Femur (tissue), 1 donor: ENCODE data around the gene SND1.

Experiments used
- DNase-seq: peaks from one replicate; pipeline ENCODE4 v3.0.0-alpha.2; 2017

Gene SND1

DNA sequence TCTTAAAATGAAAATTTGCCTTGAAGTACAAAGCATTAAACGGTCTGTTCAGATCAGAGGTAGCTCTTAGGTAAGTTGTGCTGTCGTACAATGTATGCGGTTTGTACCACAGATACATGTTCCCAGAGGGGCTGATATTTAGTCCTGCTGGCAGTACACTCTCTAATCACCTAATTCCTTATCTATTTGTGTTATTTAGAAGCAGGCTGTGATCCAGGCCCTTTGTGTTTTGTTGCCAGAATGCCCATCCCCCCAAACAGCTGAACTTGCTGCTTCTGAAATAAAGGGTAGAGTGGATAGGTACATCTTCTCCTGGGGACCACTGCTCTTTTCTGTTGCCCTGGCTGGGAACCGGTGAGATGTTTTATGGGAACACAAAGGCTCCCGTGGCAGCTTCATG lies 84.5 kb downstream of the SND1 start:
- DNase-seq: no peak

DNA sequence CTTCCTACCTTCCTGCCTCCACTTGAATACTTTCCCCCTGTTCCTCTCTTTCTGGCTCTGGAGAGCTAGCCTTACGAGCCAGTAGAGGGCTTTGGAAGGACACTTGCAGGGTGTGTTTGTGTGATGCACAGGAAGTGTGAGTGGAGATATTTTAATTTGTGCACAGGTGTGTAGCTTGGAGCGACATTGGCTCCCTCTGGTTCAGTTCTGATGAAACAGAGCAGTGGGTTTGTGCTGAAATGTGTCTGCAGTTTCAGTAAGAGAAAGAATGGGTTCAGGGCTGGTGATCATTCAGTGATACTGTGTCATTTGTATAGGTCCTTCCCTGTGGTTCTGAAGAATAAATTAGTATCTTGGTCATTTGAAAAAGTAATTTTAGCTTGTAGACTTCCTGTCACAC lies 86.9 kb downstream of the SND1 start:
- DNase-seq: no peak

DNA sequence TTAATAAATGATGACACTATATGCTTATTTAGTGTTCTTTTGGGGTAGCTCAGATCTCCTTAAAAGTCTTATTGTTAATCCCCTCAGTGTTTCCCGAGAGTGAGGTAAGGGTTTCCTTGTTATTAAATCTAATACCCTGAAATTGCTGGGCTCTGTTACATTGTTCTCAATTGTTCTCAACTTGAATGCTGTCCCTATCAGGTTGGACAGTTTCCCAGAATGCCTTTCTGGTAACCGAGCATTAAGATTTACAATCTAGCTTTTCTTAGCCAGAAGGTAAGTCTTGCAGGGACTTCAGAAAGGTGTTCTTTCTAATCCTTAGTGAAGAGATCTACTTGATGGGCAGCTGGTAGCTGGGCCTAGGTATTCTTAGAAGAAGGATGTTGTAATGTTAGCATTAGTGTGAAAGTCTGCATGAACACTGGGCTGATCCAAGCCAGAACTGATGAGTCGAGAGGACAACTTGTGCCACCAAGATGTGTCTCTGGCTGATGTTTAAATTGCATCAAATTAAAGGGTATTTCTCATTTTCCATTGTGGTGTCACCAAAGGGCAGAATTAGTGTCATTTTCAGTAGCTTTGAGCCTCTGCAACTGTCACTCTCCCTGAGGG lies 89.9 kb downstream of the SND1 start:
- DNase-seq: no peak

DNA sequence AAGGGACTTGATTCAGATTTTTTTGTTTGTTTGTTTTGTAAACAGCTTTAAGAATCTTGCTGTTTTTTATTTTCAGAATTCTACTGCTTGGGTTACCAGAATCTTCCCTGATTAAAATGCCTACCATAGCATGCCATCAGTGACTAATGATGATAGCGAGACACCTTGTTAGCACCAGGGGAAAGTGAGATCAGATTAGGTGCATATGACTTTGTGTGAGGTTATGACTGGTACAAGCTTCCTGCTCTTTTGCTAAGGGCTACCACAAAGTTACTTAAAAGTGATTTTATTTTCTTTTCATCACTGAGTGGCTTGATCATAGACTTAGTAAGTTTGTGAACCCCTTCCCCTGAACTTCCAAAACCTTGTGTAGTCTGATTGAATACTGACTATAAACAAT lies 93.5 kb downstream of the SND1 start:
- no peak for DNase-seq

DNA sequence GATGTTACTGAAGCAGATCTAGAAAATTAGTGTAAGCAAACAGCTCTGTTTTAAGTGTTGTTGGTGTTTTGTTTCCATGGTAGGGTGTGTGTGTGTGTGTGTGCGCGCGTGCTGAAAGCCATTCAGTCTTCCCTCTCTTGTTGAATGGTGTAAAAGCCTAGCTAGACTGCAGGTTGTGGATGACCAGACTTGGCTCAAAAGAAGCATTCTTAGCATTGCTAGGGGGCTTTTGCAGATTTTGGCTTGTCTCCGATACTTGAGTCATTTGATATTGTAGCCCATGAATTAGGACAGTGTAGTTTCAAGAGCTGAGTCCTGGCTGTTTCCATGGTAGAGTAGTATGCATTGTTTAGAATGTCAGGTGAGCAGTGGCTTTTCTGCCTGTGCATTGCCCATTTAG lies 99.1 kb downstream of the SND1 start:
- no peak for DNase-seq

DNA sequence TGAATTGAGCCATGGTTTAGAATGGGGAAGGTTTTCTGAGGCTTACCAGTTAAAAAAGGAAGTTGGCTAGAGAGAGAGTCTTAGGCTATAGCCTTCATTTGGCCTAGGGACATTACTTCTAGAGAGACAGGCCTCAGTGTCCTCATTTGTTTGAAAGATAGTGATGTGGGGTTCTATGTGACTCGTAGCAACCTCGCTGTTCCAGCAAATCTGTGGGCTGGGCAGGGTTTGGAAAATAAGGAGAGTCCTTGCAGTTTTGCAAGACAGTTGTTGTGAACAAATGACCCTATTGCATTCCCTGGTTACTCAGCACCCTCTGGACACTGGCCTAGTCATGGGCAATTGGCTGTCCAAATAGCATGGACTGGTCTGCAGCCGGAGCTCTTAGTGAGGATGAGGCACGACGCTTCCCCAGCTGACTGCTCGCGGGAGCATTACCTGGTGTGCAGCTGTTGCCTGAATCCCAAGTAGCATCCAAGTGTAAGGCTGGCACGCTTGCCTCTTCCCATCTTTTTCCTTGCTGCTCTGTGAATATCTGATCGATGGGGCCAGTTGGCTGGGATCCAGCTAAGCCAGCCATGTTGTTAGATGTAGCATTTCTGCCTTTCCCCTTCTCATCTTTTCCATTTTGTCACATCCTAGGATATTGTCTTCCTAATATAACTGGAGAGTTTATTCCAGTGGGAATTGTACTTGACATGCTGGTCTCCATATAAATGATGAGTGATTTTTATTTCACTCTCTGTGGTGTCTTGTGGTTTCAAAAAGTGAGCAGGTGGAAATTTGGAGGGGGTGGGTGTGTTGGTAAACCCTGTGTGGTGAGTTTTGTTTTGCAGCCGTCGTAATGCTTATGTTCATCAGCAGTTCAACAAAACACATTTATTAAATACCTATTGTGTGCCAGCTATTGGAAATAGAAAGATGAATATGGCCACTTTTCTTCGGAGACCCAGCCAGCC lies 99.8 kb downstream of the SND1 start:
- DNase-seq: no peak

DNA sequence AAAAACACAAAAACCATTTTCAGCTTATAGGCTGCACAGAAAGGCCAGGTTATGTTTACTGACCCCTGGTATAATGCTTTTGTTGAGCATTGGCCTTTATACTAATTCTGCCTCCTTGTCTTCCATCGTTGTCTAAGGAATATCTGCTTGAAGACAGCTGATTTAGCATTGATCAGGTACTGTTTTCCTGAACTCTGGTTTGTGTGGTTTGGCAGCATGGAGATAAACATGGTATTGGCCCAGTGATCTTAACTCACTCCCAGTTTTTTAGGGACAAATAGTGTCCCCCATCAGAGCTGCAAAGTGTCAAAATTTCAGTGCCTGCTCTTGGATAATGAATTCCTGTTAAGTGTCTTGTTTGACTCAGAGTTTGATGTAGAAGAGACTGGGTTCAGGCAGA lies 100.8 kb downstream of the SND1 start:
- no peak for DNase-seq

DNA sequence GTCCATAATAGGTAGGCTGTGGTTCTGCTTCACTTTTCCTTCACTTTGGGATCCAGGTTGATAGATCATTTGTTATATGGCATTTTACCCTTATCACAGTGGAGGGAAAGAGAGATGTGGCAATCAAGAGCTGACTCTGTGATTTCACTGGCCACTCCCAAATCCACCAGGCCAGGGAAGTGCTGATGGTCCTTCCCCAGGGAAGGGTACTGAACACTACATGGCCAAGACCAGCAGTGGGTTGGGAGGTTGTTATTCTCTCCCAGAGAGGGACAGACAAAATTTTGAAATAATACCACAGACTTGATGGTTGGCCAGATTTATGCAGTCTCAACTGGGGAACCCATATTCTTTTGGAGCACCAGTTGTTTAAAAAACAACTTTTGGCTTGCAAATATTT lies 102.5 kb downstream of the SND1 start:
- no peak for DNase-seq

DNA sequence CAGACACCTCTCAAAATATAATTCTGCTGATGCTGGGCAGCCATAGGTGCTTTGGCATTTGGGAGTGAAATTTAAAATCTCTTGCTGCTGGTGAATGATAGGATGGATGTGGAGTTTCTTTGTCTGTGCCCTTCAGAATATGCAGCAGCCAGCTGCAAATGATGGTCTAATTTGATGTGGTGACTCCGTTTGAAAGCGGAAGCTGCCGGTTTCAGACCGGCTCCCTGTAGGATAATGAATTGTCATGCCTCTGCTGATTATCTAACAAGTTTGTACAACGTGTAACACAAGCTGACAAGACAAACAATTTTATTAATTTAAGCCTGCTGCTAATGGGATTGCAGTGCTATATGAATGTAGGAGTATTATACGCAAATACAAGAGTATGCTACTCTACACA lies 103.5 kb downstream of the SND1 start:
- no peak for DNase-seq

DNA sequence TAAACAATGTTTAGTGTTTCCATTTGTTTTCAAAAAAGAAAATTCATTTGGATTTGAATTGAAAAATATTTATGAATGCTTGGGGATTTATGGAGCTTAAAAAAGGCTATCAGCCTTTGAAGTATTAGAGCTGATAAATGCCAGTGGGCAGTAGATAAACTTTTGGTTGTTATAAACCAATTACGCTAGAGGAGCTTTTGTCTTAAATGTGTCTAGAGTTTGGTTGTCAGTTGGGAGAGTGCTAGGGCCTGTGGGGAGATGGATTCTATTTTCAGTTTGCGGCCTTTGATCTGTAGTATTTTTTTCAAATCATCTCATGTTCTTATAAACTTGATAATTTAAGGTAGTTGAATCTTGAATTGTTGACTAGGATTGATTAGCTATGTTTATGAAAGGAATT lies 104.0 kb downstream of the SND1 start:
- no peak for DNase-seq

DNA sequence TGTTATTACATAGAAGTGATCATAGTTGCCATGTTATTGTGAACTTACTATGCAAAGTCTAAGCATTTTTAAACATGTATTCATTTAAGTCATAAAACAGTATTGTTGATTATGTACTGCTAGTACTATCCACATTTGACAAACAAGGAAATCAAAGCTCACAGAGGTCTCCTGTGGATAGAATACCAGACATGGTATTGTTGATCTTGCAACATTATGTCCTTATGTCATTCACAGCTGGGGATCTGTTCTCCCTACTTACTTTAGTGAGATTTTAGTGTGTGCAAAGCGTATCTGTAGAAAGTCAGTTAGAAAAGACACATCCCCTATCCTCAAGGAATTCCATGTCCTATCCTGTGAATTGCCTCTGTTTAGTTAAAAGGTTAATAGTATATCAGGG lies 106.1 kb downstream of the SND1 start:
- DNase-seq: no peak

DNA sequence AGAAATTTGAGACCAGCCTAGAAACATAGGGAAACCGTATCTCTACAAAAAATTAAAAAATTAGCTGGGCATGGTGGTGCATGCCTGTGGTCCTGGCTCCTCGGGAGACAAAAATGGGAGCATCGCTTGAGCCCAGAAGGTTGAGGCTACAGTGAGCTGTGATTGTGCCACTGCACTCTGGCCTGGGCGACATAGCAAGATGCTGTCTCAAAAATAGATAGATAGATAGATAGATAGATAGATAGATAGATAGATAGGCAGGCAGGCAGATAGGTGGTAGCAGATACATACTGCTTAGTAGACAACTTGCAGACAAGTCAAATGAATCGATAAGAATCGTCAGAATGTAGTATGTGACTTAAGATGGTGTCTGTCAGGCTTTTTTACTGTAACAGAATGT lies 106.9 kb downstream of the SND1 start:
- DNase-seq: no peak

DNA sequence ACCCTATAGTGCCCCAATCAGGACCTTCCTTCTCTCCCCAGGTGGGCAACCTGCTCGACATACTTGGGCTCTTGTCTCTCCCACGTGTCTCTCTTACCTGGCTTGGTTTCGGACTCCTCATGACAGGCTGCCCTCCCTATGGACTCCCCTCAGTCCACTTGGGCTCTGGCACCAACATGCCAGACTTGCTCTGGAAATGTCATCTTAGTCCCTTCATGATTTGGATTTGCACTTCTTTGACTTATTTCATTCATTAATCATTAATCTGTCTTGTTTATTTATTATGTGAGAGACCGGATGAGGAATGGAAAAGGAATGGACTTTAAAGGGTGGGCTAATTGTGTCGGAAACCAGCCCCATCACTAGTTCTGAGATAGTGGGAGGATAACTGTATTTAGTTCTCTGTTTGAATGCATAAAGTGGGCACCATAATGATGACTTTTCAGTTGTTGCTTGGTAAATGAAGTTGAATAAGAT lies 108.0 kb downstream of the SND1 start:
- DNase-seq: no peak

DNA sequence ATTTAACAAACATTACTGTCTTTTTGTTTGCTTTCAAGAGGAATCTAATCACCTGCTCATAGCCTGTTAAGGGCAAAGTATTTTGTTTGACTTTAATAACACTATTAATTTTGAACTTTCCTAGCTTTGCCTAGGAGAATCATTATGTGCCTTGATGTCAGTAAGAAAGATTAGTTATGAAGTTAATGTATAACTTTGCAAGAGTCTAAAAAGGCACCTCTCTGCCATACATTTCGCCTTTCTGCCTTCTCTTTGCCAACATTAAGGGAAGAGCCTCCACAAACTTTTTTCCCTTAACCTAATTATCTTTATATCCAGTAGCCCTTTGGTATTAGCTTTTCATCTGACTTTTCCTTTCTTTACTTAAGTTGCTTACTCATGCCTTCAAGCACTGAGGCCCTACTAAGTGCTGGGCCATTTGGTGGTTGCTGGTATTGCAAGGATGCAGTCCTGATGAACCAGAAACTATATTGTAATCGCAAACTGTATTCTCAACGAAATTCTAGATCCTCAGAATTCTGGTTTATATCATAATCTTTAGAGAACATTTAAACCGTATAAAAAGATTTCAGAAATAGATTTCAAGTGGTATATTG lies 108.5 kb downstream of the SND1 start:
- no peak for DNase-seq

DNA sequence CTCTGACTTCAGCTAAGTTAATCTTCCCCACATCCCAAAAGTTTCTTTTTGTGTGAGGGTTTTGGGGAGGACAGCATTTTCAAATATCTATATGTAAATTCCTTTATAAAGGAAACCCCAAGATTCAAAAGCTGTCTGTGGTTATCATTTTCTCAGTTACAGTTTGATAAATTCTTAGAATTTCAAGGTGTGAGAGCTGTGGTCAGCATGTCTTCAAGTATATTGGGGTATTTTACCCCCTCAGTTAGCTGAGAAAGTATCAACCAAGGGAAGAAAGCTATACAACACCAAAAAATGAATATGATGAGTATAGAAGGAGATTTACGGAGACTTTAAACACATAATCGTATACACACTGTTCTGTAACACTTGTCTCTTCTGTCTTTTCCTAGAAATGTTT lies 109.2 kb downstream of the SND1 start:
- DNase-seq: no peak

DNA sequence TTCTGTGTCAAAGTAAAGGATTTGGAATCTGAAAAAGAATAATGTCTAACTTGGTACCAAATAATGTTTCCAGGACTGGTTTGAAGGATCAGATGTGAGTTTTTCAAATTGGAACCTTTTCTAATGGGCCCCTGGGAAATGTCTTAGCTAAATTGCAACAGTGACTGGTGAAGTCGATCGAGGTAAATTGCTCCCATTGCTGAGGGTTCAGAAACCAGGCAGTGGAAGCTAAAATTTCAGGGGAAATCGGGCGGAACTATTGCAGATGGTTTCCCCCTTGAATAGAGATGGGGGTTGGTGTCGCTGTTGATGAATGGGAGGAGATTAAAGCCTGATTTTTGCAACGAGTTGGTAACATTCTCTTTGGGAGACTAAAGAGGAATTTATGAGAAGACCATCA lies 112.7 kb downstream of the SND1 start:
- no peak for DNase-seq

DNA sequence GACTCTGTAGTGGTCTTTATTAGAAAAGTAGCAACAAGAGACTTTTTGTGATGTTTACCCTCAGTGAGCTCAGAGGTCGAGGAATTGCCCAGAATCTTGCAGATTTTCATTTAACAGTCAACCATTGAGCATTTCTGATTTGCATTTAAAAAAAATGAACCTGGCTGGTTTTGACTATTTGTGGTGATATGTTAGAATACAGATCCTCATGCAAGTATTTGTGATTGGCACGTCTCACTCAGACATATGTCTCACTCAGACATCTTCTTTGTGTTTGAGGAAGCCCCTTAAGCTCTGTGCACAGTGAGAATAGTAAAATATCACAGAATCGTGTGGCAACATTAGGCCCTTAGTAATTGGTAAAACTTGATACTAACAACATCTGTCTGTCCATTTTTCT lies 113.2 kb downstream of the SND1 start:
- DNase-seq: no peak

DNA sequence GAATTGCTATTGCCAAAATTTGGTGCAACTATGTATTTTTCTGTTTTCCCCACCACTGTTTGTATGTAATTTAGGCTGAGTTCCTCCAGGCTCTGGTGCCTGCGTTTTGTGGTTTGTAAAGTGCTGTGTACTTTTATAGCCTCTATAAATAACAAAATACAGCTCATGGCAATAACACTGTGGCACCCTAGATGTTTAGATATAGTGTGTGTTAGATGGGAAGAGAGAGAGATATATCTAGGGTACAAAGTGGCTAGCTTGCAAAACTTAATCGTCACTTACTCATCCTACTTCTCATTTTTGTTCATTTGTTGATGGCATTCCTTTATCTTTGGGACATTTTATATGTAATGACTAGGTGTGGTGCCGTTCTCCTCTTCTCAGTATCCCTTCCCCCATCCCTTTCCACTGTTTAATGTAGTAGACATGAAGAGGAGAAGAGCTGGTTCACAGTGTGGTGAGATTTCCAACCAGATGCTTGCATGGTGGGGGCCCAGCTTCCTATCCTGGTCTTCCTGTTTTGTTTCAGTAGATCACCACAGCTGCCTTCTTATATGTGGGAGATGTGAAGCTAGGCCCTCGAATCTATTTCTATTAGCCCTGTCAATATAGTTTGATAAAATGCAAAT lies 115.0 kb downstream of the SND1 start:
- DNase-seq: no peak

DNA sequence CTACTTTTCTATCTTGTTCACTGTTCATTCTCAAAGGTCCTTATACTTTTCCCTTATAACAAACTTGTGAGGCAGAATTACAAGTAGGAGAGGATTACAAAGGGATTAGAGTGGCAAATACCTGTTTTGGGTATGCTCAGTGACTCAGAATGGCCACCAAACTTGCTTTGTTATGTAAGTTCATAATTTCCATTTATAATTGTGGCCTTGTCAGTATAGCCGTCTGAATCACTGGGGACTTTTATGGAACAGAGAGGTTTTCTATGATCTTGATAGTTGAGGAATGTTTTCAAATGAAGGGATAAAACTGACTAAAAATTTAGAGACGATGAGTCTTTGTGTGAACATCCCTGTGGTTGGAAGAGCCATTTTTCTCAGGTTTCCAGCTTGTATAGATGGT lies 116.2 kb downstream of the SND1 start:
- no peak for DNase-seq

DNA sequence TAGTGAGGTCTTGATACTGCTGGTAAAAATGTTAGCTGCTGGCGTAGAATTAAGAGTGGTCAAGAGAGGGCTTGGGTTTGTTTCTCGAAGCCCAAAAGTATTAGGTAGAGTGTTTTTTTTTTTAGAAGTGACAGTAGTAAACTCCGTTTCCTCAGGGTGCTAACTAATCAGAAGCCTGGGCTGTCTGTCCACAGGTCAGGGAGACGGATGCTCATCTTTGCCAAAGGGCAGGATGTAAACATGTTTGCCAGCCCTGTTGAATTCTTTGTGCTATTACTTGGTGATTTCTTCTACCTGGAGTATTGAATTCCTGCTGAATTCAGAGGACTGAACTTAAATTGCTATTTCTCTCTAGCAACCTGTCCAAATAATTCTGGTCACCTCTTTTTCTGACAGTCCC lies 117.1 kb downstream of the SND1 start:
- DNase-seq: no peak

DNA sequence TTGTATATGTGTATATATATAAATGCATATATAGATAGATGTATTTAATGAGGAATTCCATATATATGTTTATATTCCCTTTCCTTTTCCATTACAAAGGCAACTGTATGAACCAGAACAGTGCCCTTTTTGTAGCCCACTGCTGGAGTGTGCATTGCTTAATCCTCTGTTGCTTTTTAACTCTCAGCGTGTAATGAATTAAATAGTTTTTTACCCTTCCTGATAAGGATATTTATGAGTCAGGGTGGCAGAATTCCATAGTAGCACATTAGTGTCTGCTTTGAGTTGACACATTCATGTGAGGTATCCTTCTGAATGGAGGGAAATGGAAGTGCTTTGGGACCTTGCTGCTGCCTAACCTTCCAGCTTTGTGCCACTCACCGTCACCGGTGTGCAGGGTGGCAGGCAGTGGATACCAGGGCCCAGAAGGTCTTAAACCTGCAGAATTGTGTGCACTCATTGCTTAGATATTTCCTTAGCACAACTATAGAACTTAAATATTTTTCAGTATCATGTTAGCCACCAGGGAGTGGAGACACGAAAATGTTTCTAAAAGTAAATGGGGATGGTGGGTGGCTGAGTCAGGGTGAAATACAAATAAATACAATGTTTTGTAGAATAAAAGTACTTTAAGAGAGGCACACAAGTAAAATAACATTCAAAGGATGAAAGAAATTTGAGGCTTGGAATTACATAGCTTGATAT lies 117.9 kb downstream of the SND1 start:
- no peak for DNase-seq

DNA sequence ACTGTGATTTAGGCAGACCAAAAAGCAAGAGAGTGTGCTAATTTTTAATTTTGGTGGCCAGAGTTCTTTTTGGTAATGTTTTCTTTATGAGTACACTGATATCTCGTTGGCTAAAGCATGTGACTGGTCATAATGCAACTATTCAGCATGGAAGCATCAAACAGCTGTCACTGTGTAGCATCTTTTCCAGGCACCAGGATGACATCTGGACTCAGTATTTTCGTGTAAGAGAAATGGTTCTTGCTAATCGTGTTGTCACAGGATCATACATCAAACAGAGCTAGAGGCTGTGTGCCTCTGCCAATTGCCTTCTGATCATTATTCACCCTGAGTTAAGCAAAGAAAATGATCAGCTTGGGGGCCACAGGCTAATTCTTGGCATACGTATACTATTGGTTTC lies 118.9 kb downstream of the SND1 start:
- no peak for DNase-seq

DNA sequence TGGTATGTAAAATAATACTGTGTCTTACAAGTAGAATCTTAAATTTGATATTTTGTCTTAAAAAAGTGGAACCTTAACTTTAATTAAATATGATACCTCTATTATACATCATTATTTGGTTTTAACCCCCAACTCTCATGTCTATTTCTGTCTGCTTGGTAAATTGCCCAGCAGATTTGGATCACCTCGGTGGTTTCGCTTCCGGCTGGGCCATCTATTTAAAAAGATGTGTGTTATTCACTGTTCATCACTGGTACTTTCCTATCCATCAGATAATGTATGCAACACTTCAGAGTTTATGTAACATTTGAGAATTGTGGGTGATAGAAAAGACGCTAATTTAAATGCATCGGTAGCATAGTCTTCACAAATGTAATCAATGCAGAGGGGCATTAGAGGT lies 119.7 kb downstream of the SND1 start:
- no peak for DNase-seq
